Adipose tissue (tissue), 3 donors: ENCODE results near the gene GUK1. TPM values are rescaled to one million over a fixed set of nuclear protein-coding genes. Genes with fewer than 3 reads are reported as not detected.
"Not testable (repeated sequence)": the region's sequence is repeated elsewhere in the genome, so short reads cannot be mapped to it uniquely, and the experiment has no call there.

Experiments
- H3K27ac ChIP-seq: one replicate; pipeline ENCODE4 v1.5.1; 2013; ENCODE audit warnings: low read depth, low read length
- WGBS, 3 donors: extraction: QIAGEN DNeasy Blood & Tissue Kit; methylation state at CpG; one replicate each; pipeline ENCODE4 v1.1.7; 2013; 5-methylcytosine and 5-hydroxymethylcytosine counted together
- polyA plus RNA-seq, 3 donors: library from polyadenylated mRNA; stranded (reverse); fragments of 200-250 nt; gene quantifications; one replicate each; pipeline ENCODE4 v1.2.3, GENCODE V29; 2013
- donor health status: healthy with polysubstance abuse.
- donor health status: Bipolar disorder and iron deficiency.
- donor health status: healthy.

The GUK1 gene
- polyA plus RNA-seq, 3 donors, result 266 to 552 (median 517) TPM

DNA sequence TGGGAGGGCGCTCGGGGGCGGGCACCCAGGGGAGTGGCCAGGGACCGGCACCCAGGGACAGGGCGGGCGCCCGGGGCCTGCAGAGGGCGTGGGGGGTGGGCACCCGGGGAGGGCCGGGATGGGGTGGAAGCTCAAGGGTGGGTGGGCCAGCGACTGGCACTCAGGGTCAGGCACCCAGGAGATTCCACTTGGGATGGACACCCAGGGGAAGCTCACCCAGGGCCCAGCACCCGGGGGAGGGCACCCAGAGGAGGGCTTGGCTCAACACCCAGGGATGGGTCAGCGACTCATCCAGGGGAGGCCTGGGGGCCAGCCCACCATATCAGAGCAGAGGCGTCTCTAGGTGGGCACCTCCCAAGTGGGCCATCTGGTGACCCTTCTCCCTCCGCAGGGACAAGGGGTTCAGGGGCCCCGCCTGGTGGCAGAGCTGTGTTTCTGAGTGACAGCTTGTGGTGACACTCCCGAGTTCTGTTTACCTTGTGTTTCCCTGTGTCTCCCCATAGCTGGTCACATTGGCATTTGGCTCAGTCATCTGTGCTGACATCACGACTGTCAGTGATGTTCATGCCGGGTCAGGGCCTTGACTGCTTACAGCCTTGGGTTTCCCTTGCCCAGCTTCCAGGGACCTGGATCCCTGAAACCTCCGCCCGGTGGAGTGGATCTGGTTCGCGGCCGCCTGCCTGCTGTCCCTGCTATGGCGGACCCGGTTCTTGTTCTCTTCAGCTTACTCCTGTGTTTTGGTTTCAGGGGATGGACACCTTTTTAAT lies 26.3 kb downstream of the GUK1 start:
- 10 to 19% (median 17%) methylated on average over 24 to 26 of the region's 26 CpGs for WGBS, 3 donors
- peak overlapping the region; percentile 73 for H3K27ac ChIP-seq

DNA sequence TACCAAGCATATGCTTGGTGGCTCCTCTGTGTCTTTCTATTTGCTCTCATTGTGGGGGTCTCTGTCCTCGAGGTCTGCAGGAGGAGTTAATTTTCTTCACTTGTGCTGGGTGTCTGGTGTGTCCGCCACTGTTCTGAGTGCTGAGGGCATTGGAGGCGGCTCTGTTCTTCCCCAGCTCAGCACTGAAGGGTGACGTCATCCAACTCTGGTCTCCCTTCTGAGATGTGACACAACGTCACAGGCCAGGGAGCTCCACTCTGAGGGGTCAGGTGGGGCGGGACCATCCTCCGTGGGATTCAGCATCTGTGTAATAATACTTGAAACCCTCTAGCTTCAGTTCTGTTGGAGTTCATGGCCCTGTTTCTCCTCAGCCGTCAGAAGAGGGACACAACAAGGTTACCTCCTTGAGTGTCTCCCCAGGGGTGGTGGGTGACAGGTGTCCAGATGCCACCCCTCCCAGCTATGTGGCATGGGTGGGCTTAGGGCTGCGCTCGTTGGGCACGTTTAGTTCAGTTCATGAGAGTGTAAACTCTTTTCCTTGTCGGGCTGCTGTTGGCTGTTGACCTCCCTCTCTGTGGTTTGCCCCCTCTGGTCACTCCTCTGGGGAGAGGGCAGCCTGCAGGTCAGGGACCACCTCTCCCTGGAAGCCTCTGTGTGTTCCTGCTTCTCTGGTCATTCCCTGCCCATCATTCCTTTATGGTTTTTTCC lies 28.6 kb downstream of the GUK1 start:
- WGBS, 3 donors, result 82 to 87% (median 84%) methylated on average over 12 of the region's 12 CpGs
- no peak overlapping the region for H3K27ac ChIP-seq

DNA sequence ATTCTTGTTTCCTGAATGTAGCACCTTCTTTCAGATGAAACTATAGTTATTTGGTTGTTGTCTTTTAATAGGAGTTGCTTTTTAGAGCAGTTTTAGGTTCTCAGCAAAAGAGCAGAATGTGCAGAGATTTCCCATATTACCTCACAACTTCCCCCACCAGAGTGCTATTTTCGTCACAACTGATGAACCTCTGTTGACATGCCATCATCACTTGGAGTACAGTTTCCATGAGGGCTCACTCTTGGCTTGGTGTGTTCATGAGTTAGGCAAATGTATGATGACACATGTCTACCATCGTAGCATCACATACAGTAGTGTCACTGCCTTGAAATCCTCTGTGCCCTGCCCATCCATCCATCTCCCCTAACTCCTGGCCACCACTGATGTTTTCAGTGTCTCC lies 29.3 kb downstream of the GUK1 start:
- no peak overlapping the region for H3K27ac ChIP-seq
- WGBS, 3 donors, result 72 to 88% (median 81%) methylated on average over 2 of the region's 2 CpGs

DNA sequence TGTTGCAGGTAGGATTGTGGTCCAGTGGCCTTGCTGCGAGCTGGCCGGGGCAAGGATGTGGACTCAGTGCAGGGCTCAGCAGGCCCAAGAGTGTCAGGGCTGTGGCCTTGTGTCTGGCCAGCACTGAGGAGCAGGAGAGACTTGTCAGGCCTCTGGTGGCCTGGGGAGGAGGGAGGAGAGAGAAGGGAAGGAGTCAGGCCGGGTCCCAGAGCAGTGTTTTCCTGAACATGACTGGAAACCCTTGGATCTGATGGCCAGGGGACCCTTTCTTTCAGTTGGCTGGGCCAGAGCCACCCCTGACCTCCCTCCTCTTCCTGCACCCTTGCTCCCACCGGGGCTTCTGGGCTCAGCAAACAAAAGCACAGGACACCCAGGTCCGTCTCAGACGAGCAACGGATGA lies 30.6 kb downstream of the GUK1 start:
- no peak overlapping the region for H3K27ac ChIP-seq
- WGBS, 3 donors, result 86 to 89% (median 88%) methylated on average over 4 to 7 of the region's 7 CpGs

DNA sequence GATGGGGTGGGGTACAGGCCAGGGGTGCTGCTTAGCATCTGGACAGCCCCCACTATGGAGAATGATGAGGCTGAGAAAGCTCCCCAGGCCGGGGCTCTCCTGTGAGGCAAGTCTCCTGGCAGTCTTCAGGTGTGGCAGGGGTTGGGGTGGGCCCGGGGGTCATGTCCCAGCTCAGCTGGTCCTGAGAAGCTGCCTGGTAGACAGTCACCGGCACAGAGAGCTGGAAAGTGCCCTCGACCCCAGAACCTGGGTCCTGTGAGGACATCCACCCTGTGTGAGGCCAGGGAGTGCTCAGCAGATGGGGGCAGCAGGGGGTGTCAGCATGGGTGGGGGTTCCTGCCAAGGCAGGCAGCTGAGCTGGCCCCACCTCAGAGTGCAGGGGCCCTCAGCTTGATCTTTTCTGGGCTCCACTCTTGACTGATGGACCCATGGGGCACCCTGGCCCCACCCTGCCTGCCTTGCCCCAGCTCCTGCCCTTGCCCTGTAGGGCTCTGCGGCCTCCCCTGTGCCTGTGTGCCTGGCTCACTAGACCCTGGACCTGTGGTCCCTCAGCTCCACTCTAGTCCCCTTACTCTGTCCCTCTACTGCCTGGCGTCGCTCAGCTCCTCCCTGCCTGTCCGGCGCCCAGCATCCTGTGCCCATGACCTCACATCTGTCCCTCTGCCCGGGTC lies 31.3 kb downstream of the GUK1 start:
- H3K27ac ChIP-seq, result no peak overlapping the region
- 76 to 82% (median 77%) methylated on average over 10 of the region's 10 CpGs for WGBS, 3 donors

DNA sequence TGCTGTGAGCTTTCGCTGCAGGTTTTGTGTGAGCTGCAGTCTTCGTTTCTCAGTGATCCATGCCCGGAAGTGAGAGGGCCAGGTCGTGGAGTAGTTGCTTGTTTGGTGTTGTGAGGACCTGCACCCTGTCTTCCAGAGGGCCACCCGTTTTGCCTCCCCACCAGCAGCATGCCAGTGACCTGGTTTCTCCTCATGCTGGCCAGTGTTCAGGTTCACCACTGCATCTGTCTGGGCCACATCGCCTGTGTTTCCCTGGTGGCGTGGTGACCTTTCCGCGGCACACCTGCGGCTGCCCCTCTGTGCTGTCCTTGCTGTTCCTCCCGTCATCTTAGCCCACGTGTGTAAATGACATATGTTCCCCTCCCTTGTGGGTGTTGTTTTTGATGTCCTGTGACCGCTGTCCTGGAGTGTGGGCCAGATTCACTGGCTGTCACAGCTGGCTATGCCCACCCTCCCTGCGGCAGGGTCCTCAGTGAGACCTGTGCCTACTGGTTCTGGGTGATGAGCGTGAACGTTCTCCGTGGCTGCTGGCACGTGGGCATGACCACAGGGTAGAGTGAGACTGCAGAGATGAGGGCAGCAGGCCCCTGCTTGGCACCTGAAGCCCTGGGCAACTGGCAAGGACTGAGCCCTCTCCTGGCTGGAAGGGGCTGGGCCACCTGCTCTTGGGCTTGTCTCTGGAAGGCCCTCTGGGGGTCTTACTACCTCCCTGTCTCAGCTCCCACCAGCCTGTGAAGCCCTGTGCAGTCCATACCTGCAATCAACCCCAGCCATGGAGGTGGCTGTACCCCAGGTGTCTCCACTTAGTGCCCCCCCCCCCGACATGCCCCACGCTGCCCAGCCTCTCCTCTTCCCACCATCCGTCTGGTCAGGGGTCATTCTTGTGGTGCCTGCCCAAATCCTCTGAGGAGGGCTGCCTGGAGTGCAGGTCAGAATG lies 32.8 kb downstream of the GUK1 start:
- no peak overlapping the region for H3K27ac ChIP-seq

DNA sequence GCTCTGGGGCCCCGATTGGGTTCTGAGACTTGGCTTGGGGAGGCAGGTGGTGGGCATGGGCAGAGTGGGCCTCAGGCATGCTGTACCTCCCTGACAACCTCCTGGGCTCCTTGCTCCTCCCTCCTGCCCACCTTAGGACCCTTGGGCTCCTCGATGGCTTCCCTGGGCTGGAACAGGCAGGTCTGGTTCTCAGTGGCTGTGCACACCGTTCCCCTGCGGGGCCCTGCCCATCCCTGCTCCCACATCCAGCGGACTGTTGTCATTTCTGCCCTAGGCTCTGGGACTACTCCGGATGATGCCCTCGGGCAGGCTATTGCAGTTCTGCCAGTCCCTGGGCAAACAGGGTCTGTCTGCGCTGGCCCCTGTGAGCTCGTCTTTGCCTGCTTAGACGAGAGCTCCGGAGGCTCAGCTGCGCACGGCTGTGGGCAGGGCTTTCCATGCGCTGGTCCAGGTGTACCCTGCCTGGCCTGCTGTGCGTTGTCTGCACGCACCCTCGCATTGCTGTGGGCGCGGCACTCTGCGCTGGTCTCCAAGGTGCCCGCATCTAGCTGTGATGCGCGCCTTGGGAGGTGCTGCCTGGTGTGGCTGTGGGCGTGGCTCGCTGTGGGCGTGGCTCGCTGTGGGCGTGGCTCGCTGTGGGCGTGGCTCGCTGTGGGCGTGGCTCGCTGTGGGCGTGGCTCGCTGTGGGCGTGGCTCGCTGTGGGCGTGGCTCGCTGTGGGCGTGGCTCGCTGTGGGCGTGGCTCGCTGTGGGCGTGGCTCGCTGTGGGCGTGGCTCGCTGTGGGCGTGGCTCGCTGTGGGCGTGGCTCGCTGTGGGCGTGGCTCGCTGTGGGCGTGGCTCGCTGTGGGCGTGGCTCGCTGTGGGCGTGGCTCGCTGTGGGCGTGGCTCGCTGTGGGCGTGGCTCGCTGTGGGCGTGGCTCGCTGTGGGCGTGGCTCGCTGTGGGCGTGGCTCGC lies 33.7 kb downstream of the GUK1 start:
- WGBS, 3 donors, result 63 to 77% (median 71%) methylated on average over 29 to 33 of the region's 69 CpGs
- not testable (repeated sequence) for H3K27ac ChIP-seq

More for the DNA sequence above, 32.8 kb downstream of the GUK1 start:
- 84 to 87% (median 87%) methylated on average over 21 of the region's 21 CpGs for WGBS, 3 donors

DNA sequence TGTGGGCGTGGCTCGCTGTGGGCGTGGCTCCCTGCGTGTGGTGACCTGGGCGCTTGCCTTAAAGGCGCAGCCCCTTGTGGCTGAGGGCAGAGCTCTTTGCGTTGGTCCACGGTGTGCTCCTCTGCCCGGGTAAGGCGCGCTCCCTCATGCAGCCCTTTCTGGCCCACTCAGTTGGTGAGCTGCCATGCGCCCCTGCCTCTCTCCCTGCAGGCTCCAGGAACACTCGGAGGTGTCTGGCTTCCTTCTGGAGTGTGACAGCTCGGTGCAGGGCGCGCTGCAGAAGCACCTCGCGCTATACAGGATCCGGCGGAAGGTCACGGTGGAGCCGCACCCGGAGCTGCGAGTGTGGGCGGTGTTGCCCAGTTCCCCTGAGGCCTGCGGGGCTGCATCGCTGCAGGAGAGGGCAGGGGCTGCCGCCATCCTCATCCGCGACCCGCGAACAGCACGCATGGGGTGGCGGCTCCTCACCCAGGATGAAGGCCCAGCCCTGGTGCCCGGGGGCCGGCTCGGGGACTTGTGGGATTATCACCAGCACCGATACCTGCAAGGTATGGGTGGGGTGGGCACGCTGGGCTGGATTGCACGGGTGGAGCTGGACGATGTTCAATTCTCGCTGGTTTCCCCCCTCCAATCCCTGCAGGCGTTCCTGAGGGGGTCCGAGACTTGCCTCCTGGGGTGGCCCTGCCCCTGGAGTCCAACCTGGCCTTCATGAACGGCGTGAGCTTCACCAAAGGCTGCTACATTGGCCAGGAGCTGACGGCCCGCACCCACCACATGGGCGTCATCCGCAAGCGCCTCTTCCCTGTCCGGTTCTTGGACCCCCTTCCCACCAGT lies 34.6 kb downstream of the GUK1 start:
- H3K27ac ChIP-seq, result no peak overlapping the region
- 91 to 96% (median 91%) methylated on average over 46 to 52 of the region's 52 CpGs for WGBS, 3 donors

DNA sequence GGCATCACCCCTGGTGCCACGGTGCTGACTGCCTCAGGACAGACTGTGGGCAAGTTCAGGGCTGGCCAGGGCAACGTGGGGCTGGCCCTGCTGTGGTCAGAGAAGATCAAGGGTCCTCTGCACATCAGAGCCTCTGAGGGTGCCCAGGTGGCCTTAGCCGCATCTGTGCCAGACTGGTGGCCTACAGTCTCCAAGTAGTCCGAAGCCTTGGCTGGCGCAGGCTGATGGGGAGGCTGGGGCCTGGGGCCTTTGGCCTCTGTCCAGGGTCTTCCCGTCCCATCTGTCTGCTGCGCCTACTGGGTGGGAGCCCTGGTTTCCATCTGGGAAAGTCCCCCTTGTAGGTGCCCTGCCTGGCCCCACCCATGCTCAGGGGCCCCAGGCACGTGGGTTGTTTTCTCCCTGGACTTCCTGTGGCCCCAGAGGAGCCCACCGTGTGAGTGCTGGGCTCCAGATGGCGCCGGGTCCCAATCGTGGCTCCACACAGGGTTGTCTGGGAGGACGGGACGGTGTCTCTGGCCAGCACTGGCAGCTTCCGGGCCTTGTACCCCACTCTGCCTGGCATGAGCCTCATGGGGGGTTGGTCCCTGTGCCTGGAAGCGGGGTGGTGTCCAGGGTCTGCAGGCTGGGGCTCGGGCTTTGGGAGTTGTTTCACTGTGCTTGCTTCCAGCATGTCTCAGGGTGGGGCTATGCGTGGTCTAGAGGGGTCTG lies 35.4 kb downstream of the GUK1 start:
- H3K27ac ChIP-seq, result no peak overlapping the region
- WGBS, 3 donors, result 87 to 92% (median 90%) methylated on average over 18 of the region's 18 CpGs

DNA sequence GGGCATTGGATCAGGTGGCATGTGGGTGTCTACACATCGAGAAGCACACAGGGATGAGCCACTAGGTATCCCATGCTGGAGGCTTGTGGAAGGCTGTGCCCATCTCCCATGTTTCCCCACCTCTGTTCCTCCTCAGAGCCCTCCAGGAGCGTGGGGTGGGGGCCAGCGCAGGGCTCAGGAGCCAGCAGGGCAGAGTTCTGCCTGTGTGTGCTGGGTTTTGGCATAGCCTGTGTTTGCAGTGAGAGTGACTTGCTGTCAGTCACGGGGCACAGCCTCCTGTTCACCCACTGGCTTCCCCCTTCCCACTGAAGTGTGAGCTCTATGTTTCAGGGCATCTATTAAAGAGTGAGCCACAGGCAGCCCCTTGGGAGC lies 35.9 kb downstream of the GUK1 start:
- no peak overlapping the region for H3K27ac ChIP-seq
- 95 to 98% (median 95%) methylated on average over 4 of the region's 4 CpGs for WGBS, 3 donors

DNA sequence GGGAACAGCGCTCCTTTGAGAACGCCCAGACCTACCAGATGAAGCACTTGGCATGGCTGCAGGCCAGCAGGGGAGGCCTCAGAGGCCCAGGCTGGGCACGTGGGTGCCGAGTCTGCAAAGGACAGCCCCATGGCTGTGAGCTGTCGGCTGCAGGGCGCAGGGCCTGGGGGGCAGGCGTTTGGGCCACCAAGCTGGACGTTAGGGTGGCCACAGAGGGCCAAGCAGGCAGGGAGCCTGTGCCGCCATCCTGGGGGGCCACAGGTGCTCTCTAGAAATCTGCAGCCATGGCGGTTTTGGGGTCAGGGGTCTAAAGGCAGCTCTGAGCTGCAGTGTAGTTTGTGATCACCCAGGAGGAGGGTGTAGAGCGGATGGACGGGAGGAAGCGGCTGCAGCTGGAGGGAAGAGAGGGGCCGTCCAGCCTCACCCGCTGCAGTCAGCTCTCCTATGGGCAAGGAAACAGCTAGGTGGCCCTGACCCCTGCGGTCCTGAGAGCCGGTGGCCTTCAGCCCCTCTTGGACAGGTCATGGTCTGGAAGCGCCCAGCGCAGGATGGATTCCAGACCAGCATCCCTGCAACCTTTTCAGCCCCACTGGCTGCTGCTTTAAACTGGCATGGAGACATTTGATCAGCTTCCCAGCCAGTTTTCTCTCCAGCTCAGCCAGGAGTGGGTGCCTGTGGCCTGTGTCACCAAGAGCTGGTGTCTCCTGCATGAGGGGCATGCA lies 36.5 kb downstream of the GUK1 start:
- H3K27ac ChIP-seq, result no peak overlapping the region
- WGBS, 3 donors, result 91 to 95% (median 91%) methylated on average over 19 of the region's 19 CpGs

DNA sequence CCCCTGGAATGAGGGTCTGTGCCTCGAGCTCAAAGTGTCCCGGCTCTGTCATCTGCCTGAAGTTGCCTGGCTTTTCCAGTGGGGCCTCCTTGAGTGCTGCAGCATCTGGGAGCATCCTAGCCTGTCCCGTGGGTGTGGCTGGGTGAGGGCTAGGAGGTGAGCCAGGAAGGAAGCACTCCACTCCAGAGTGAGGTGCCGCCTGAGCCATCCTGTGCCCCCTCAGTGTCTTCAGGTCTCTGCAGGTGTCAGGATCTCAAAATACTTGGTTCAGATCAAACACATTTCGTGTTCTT lies 37.0 kb downstream of the GUK1 start:
- WGBS, 3 donors, result 75 to 90% (median 85%) methylated on average over 5 of the region's 5 CpGs
- no peak overlapping the region for H3K27ac ChIP-seq

DNA sequence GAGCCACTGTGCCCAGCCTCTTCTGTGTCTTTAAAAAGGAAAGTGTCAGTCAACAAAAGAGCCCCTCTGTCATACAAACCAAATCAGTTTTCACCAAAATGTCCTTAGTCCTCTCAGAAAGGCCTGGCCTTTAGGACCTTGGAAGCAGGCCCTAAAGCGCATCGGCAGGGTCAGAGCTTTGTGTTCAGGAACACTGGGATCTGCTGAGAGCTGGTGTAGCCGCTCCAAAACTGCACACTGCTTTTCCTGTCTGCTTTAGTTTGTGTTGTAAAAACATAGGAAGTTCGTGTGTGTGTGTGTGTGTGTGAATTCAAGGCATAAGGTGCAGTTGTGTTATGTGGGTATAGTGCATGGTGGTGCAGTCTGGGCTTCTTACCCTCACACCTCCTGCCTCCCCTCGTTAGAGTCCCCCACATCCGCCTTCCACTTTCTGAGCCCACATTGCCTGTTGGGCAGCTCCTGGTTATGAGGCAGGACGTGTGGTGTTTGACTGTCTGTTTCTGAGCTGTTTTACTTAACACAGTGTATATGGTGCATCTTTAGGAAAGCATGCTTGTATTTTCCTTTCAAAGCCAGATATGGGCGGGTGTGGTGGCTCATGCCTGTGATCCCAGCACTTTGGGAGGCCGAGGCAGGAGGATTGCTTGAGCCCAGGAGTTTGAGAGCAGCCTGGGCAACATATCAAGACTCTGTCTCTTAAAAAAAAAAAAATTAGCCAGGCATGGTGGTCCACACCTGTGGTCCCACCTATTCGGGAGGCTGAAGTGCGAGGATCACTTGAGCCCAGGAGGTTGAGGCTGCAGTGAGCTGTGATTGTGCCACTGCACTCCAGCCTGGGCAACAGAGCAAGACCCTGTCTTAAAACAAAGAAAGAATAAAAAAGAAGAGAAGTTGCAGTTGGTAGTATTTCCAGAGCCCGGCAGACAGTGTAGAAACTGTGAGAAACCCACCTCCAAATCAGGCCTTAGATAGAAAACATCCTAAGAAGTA lies 37.9 kb downstream of the GUK1 start:
- H3K27ac ChIP-seq, result no peak overlapping the region

More for the DNA sequence above, 37.9 kb downstream of the GUK1 start:
- 84 to 92% (median 85%) methylated on average over 12 of the region's 12 CpGs for WGBS, 3 donors
